Right ventricle myocardium inferior (tissue), 1 donor: Measurements from ENCODE around the gene F7. TPM values are rescaled to one million over a fixed set of nuclear protein-coding genes. Genes with fewer than 3 reads are reported as not detected.

Experiments used
- ATAC-seq: fragments of 200-7000 bp; cut with Tn5 transposase; one replicate; pipeline ENCODE4 v1.9.1; 2020; ENCODE audit warnings: mild to moderate bottlenecking, moderate library complexity
- DNase-seq: peaks from one replicate; pipeline ENCODE4 v3.0.0; 2021; ENCODE audit errors: missing footprints
- intact Hi-C: fragments of 100-400 bp; cut with DNase I; formaldehyde crosslinking; loops from one replicate; pipeline ENCODE4 v1.11.0; 2022
- total RNA-seq: library from RNA; stranded (reverse); fragmentation: NEBNext Ultra II Directional; extraction: Animal tissue kit (Norgen Biotek cat#: 25700); gene quantifications from one replicate; pipeline ENCODE4 v1.2.1, GENCODE V29; 2021
- donor health status: DM: no; HTN: yes; CAD: no; lungs with severe emphysema.

Gene F7
- total RNA-seq, 1 donor from 2014 or later, result not detected

DNA sequence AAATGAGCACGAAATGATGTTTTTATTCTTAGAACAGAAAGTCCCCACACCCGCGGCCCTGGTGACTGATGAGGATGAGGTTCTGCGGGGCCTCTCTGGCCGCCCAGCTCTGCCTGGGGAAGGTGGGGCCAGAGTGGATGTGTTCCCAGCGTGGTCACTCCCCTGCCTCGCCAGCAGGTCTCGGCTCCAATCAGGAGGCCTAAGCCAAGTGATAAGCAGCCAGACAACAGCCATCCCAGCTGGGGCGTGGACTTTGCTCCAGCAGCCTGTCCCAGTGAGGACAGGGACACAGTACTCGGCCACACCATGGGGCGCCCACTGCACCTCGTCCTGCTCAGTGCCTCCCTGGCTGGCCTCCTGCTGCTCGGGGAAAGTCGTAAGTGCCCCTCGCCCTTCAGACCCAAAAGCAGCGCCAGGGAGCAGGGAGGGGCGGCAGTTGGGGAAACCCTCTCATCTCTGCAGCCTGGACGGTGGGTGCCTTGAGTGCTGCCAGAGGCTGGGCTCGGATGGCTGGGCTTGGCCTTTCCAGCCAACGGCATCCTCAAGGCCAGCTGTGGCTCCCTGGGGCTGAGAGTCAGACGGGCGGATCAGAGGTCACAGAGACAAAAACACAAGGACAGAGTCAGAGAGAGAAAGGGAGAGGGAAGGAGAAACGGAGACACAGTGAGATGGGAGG, 17.1 kb downstream of the F7 start, which contains the start of gene F10:
Gene F10, plus strand, starts transcription at position 250 of the 676 bp plus-strand sequence. Its CDS starts 57 bp downstream, at position 307.
- ATAC-seq, result peak; percentile 94
- intact Hi-C loops, result no loop called here

DNA sequence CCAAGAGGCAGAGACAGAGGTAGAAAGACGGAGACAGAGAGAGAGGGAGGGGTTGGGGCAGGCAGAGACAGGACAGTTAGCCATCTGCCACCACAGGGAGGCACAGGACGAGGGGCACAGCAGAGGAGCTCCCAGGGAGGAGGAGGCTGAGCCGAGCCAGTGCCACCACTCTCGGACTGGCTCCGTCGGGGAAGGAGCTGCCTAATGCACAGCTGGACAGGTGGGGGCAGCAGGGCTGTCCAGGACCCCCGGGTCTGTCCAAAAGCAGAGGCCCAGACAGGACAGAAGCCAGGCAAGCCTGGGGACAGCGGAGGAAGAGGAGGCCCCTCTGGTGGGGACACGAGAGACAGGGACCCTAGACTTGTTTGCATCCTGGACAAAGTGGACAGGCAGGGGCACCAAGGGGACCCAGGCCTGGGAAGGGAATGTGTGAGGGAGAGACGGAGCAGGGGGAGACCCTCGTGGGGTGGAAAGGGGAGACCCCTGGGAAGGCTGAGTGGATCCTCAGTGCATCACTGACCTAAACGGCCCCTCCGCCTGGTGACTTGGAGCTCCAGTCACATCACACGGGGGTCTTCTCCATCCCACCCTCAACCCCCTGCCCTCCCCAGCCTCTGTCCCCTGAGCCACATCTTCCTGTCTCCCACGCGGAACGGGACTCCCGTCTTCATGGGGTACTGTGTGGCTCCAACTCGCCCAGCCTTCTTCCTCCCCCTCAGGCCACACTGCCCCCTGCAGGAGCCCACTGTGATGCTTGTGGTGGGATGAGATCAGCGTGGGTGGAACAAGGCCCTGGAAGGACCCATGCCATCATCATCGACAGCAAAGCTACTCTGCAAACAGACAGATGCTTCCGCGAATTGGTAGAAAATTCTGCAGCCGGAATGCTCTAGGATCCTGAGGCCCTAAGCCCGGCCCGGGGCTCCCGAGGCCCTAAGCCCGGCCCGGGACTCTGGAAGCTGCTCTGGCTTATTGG, 17.9 kb downstream of the F7 start:
- ATAC-seq (no peak), DNase-seq (no peak)
- intact Hi-C loops, result no loop called here

More for the DNA sequence above, 17.1 kb downstream of the F7 start, which contains the start of gene F10:
- DNase-seq, result peak; percentile 86

- no peak for ATAC-seq
- no peak for DNase-seq
- intact Hi-C loops, result no loop called here
Measured at GRCh38 chr13:113124211-113124970, 18.8 kb downstream of the F7 start.

DNA sequence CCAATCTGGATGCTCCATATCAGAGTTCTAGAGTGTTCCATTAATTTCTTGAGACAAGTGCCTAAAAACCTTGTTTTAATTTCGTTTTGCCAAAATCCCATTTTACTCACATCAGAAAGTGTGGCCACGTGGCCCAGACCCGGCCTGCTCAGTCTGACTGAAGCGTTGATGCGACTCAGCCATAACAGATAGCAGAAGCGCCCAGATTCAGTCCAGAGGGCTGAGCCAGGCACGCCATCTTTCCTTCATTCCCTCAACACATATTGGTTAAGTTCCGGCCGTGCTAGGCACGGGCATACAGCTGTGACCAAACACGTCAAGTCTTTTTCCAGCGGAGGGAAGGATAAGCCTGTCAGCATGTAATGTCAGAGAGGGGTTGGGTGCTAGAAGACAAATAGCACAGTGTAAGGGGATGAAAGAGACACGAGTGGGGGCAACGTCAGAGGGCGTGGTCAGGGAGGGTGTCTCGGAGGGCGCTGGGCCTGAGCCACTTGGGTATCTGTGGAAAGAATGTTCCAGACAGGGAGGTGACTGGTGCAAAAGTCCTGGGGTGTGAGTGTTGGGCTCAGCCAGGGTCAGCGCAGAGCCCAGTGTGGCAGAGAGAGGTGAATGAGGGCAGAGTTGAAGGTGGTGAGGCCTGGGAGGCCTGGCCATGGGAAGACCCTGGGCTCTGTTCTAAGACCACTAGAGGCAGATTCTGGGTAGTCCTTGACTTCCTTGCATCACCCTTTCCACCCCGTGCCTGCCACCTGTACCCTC, 20.1 kb downstream of the F7 start:
- intact Hi-C loops, result loop anchor here (5.0 kb wide), 1 partner anchor 83 kb away; no protein-coding TSS in a partner anchor
- no peak for DNase-seq
- ATAC-seq, result no peak

DNA sequence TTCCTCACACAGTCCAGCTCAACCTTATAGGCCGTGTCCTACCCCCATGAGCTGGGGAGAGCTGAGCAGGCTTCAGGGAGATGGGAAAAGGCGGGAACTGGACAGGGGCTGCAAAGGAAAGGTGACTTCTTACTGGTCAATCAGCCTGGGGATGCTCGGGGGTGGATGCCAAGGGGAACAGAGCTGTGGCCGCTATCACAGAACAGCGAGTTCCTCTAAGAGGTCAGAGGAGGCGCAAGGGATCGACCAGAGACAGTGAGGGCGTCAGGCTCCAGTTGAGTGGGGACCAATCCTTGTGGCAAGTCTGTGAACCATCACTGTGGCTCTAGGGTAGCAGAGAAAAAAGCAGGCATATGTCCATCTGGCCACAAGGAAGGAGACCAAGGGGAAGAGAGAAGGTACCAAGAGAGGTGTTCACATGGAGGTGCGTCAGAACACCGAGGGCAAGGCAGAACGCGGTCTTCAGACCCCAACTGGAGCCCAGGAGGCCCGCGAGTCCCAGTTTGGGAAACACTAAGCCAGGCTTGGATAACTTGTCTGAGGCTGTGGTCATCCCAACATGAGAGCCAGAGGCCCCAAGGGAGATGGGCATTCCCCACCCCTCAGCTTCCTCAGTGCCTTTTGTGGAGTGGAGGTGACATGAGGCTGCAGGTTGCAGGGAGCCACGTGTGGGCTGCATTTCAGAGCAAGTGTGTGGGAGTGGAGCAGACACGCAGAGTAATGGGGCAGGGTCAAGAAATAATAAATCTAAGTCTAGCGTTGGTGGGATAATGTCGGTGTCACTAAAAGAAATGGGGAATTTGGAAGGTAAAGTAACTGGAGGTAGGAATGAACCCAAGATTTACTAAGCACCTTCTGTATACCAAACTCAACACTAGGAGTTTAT, 20.9 kb downstream of the F7 start:
- ATAC-seq (no peak), DNase-seq (peak; percentile 34)
- intact Hi-C loops, result loop anchor here (5.0 kb wide), 1 partner anchor 84 kb away; no protein-coding TSS in a partner anchor

DNA sequence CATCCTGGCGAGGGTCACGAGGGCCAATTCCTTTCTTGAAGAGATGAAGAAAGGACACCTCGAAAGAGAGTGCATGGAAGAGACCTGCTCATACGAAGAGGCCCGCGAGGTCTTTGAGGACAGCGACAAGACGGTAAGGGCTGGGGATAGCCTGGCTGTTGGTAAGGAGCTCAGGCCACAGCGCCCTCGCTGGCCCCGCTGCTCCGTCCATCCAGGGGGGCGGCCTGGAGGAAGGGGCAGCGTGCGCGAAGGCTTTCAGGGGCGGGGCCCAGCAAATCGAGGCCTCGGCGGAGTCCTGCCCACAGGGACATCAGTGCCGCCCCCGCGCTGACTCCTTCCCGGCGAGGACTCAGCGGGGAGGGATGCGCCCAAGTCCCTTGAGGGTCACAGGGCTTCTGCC, 23.9 kb downstream of the F7 start:
- ATAC-seq (no peak), DNase-seq (peak; percentile 60)

GRCh38 chr13:113129921-113130750, 24.5 kb downstream of the F7 start:
- ATAC-seq (peak; percentile 72), DNase-seq (peak; percentile 72)

More for the DNA sequence above, 23.9 kb downstream of the F7 start:
- intact Hi-C loops, result loop anchor here (5.0 kb wide), 1 partner anchor 87 kb away; no protein-coding TSS in a partner anchor

DNA sequence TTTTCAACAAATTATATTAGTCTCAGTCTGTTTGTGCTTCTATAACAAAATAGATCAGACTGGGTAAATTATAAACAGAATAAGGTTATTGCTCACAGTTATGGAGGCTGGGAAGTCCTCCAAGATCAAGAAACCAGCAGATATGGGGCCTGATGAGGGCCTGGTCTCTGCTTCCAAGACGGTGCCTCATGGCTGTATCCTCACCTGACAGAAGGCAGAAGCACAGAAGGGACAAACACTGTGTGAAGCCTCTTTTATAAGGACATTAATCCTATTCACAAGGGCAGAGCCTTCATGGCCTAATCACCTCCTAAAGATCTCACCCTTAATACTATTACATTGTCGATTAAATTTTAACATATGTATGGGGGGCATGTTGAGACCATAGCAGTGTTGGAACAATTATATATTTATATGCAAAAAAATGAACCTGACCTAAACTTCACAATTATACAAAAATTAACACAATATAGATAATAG, 29.7 kb downstream of the F7 start:
- ATAC-seq (no peak), DNase-seq (no peak)
- intact Hi-C loops, result no loop called here

More at GRCh38 chr13:113129921-113130750, 24.5 kb downstream of the F7 start:
- intact Hi-C loops, result loop anchor here (5.0 kb wide), 1 partner anchor 88 kb away; no protein-coding TSS in a partner anchor

GRCh38 chr13:113137691-113138298, 32.2 kb downstream of the F7 start:
- DNase-seq, result no peak
- intact Hi-C loops, result no loop called here
- ATAC-seq, result no peak

- no peak for ATAC-seq
Measured at GRCh38 chr13:113138792-113139551, 33.4 kb downstream of the F7 start.

DNA sequence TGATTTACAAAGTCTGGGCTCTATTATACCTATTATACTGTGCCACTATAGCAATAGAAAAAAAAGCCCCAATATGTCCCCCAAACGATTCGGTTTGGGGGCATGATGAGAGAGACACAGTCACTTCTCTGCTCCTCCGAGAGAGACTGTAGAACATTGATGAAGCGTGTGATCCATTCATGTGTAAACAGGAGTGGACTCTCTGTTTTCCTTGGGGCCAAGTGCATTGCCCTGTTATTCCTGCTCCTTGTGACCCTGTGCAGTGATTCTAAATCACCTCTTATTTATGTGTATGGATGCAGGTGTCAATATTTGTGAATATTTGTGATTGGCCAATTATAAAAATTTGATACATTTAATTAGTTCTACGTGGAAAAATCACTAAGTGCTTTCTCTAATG, 34.0 kb downstream of the F7 start:
- DNase-seq, result no peak
- ATAC-seq, result no peak
- intact Hi-C loops, result no loop called here

More at GRCh38 chr13:113138792-113139551, 33.4 kb downstream of the F7 start:
- peak; percentile 4 for DNase-seq
- intact Hi-C loops, result no loop called here

- ATAC-seq (no peak), DNase-seq (peak; percentile 62)
- intact Hi-C loops, result no loop called here
Measured at GRCh38 chr13:113140677-113141600, 35.3 kb downstream of the F7 start.

DNA sequence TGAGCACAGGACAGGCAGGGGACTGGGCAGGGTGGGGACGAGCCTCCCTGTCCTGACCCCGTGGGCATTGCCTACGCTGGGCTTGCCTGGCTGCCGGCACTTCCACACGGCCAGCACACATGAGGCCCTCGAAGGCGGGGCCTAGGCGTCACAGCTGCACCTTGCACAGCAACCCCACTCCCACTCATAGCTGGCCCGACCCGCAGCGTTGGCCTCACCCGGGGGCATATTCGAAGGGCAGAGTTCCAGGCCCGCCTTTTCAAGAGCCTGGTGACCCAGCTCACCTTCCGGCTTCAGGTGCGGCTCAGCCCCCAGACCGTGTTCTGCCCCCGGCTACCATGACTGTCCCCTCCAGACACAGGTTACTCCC, 36.0 kb downstream of the F7 start:
- intact Hi-C loops, result no loop called here
- ATAC-seq, result no peak
- peak; percentile 63 for DNase-seq

GRCh38 chr13:113142876-113143275, 37.3 kb downstream of the F7 start:
- intact Hi-C loops, result no loop called here
- DNase-seq (peak; percentile 30), ATAC-seq (no peak)
